Stimulated activated naive CD8-positive, alpha-beta T cell treated with anti-CD3 and anti-CD28 coated beads, Interleukin-15, Interleukin-2, amounts not matched to agents 100 U/mL and 50 U/mL, for 24 hours (primary cell): Measurements from ENCODE around the gene IGFBP1.

ENCODE experiments used
- ATAC-seq: fragments of 150-1000 bp; cut with Tn5 transposase; one replicate; pipeline ENCODE4 v1.10.0; 2021
- DNase-seq: peaks from one replicate; pipeline ENCODE4 v3.0.0; 2021

The IGFBP1 gene

GRCh38 chr7:45909561-45909960 is 21.3 kb downstream of the IGFBP1 start:
- ATAC-seq: no peak
- no peak for DNase-seq

- DNase-seq (no peak), ATAC-seq (no peak)
These were observed 22.6 kb downstream of the IGFBP1 start for GRCh38 chr7:45910855-45911254.

- DNase-seq (no peak), ATAC-seq (no peak)
These were observed 23.0 kb downstream of the IGFBP1 start for GRCh38 chr7:45911311-45911710.

- no peak for DNase-seq
- ATAC-seq: no peak
These were observed 24.7 kb downstream of the IGFBP1 start for GRCh38 chr7:45912972-45913371.

- ATAC-seq (no peak), DNase-seq (no peak)
These were observed 26.6 kb downstream of the IGFBP1 start for GRCh38 chr7:45914911-45915310.

- ATAC-seq (no peak), DNase-seq (no peak)
These were observed 27.3 kb downstream of the IGFBP1 start for GRCh38 chr7:45915606-45916005.

- no peak for ATAC-seq
- no peak for DNase-seq
These were observed 28.8 kb downstream of the IGFBP1 start for GRCh38 chr7:45917064-45917463.

GRCh38 chr7:45917658-45918057 is 29.4 kb downstream of the IGFBP1 start:
- ATAC-seq (peak; percentile 33), DNase-seq (peak; percentile 86)

GRCh38 chr7:45918556-45918955 is 30.3 kb downstream of the IGFBP1 start:
- no peak for ATAC-seq
- no peak for DNase-seq

- ATAC-seq (no peak), DNase-seq (no peak)
These were observed 31.0 kb downstream of the IGFBP1 start for GRCh38 chr7:45919231-45919784.

- DNase-seq (no peak), ATAC-seq (no peak)
These were observed 31.7 kb downstream of the IGFBP1 start for GRCh38 chr7:45919993-45920459.

GRCh38 chr7:45920502-45921380 is 32.5 kb downstream of the IGFBP1 start, which contains the start of gene IGFBP3:
Gene IGFBP3, minus strand, starts transcription at chr7:45921272. Its CDS starts 132 bp downstream, at chr7:45921140.
- DNase-seq (peak; percentile 10), ATAC-seq (no peak)

GRCh38 chr7:45921381-45921698 is 33.1 kb downstream of the IGFBP1 start:
- DNase-seq (no peak), ATAC-seq (no peak)

GRCh38 chr7:45921699-45922519 is 33.6 kb downstream of the IGFBP1 start:
- peak; percentile 21 for DNase-seq
- ATAC-seq: no peak

GRCh38 chr7:45922810-45923209 is 34.5 kb downstream of the IGFBP1 start:
- DNase-seq (no peak), ATAC-seq (no peak)

GRCh38 chr7:45923290-45923689 is 35.0 kb downstream of the IGFBP1 start:
- peak; percentile 75 for DNase-seq
- peak; percentile 41 for ATAC-seq

- no peak for ATAC-seq
These were observed 35.5 kb downstream of the IGFBP1 start for GRCh38 chr7:45923818-45924217.

GRCh38 chr7:45924283-45924682 is 36.0 kb downstream of the IGFBP1 start:
- ATAC-seq (no peak), DNase-seq (no peak)

More at GRCh38 chr7:45923818-45924217, 35.5 kb downstream of the IGFBP1 start:
- no peak for DNase-seq

- ATAC-seq (no peak), DNase-seq (no peak)
These were observed 39.4 kb downstream of the IGFBP1 start for GRCh38 chr7:45927721-45928120.

- DNase-seq: no peak
- ATAC-seq: no peak
These were observed 42.7 kb downstream of the IGFBP1 start for GRCh38 chr7:45930967-45931366.

- ATAC-seq: no peak
- DNase-seq: no peak
These were observed 49.0 kb downstream of the IGFBP1 start for GRCh38 chr7:45937301-45937700.

GRCh38 chr7:45937862-45938261 is 49.6 kb downstream of the IGFBP1 start:
- no peak for ATAC-seq

More at GRCh38 chr7:45937862-45938261, 49.6 kb downstream of the IGFBP1 start:
- DNase-seq: no peak
